GM19455 (cell line): ENCODE results near the gene NQO2.
A peak's percentile ranks its signal among the peaks of the same experiment; 100 is the strongest.
"Not testable (repeated sequence)": the region's sequence is repeated elsewhere in the genome, so short reads cannot be mapped to it uniquely, and the experiment has no call there.

Source experiments
- ATAC-seq: cut with Tn5 transposase; IDR thresholded peaks from one replicate; pipeline ENCODE4 v1.9.1; 2021; ENCODE audit not compliant: unreplicated experiment

The NQO2 gene

GRCh38 chr6:3036861-3037637, 37.4 kb downstream of the NQO2 start:
- no peak for ATAC-seq

GRCh38 chr6:3037638-3038365, 38.1 kb downstream of the NQO2 start:
- ATAC-seq, result no peak

- no peak for ATAC-seq
Observed at GRCh38 chr6:3039384-3039783, 39.7 kb downstream of the NQO2 start.

GRCh38 chr6:3041147-3041546, 41.5 kb downstream of the NQO2 start:
- no peak for ATAC-seq

- ATAC-seq, result no peak
Observed at GRCh38 chr6:3041606-3042005, 41.9 kb downstream of the NQO2 start.

GRCh38 chr6:3045369-3045768, 45.7 kb downstream of the NQO2 start:
- ATAC-seq, result no peak

- ATAC-seq, result no peak
Observed at GRCh38 chr6:3045777-3046176, 46.1 kb downstream of the NQO2 start.

- ATAC-seq, result no peak
Observed at GRCh38 chr6:3046295-3046694, 46.6 kb downstream of the NQO2 start.

GRCh38 chr6:3048009-3048408, 48.3 kb downstream of the NQO2 start:
- ATAC-seq, result not testable (repeated sequence)

- no peak for ATAC-seq
Observed at GRCh38 chr6:3052481-3053230, 53.0 kb downstream of the NQO2 start.

- ATAC-seq, result no peak
Observed at GRCh38 chr6:3053231-3053508, 53.5 kb downstream of the NQO2 start.

GRCh38 chr6:3054229-3055157, 54.8 kb downstream of the NQO2 start:
- ATAC-seq, result not testable (repeated sequence)

- not testable (repeated sequence) for ATAC-seq
Observed at GRCh38 chr6:3055158-3055499, 55.4 kb downstream of the NQO2 start.

GRCh38 chr6:3057063-3057770, 57.5 kb downstream of the NQO2 start:
- ATAC-seq, result no peak

- no peak for ATAC-seq
Observed at GRCh38 chr6:3058957-3059356, 59.3 kb downstream of the NQO2 start.

- not testable (repeated sequence) for ATAC-seq
Observed at GRCh38 chr6:3060092-3060491, 60.4 kb downstream of the NQO2 start.

GRCh38 chr6:3061501-3061941, 61.8 kb downstream of the NQO2 start:
- no peak for ATAC-seq

- not testable (repeated sequence) for ATAC-seq
Observed at GRCh38 chr6:3063340-3063732, 63.6 kb downstream of the NQO2 start.

- peak; percentile 63 for ATAC-seq
Observed at GRCh38 chr6:3063733-3064700, 64.3 kb downstream of the NQO2 start.
